Loucy (cell line): ENCODE results near the gene NR2F1-AS1.

ENCODE experiments used
- H2AFZ ChIP-seq: fragments of 200-600 bp; sonication (generic); 2 replicates; pipeline ENCODE4 v1.6.0; 2016; ENCODE audit warnings: antibody characterized with exemption, mild to moderate bottlenecking, low read length, moderate library complexity
- H3F3A ChIP-seq: fragments of 200-600 bp; 2 replicates; pipeline ENCODE4 v1.6.0; 2016; ENCODE audit warnings: antibody characterized with exemption, low read depth, mild to moderate bottlenecking
- H3K27me3 ChIP-seq: fragments of 200-600 bp; sonication (generic); 2 replicates; pipeline ENCODE4 v1.6.1; 2014; ENCODE audit warnings: low read length, mild to moderate bottlenecking; ENCODE audit not compliant: insufficient read depth, poor library complexity, severe bottlenecking
- H3K36me3 ChIP-seq: fragments of 200-600 bp; sonication (generic); 2 replicates; pipeline ENCODE4 v1.6.1; 2016; ENCODE audit warnings: low read length; ENCODE audit not compliant: insufficient read depth
- H3K4me1 ChIP-seq: fragments of 200-600 bp; sonication (generic); 2 replicates; pipeline ENCODE4 v1.5.1; 2014; ENCODE audit warnings: low read length, mild to moderate bottlenecking; ENCODE audit not compliant: insufficient read depth, poor library complexity, severe bottlenecking
- H3K4me2 ChIP-seq: fragments of 200-600 bp; sonication (generic); 2 replicates; pipeline ENCODE4 v1.6.0; 2014; ENCODE audit warnings: antibody characterized with exemption, low read length, low read depth, mild to moderate bottlenecking; ENCODE audit not compliant: poor library complexity, severe bottlenecking
- H3K4me3 ChIP-seq: fragments of 200-600 bp; sonication (generic); 2 replicates; pipeline ENCODE4 v1.5.1; 2014; ENCODE audit warnings: low read length, mild to moderate bottlenecking, mixed read lengths; ENCODE audit not compliant: poor library complexity, severe bottlenecking
- H3K79me2 ChIP-seq: fragments of 200-600 bp; sonication (generic); 2 replicates; pipeline ENCODE4 v1.6.1; 2014; ENCODE audit warnings: low read length; ENCODE audit not compliant: insufficient read depth
- H3K9ac ChIP-seq: fragments of 200-600 bp; sonication (generic); 2 replicates; pipeline ENCODE4 v1.6.0; 2014; ENCODE audit warnings: mild to moderate bottlenecking, low read depth, low read length, moderate library complexity; ENCODE audit not compliant: poor library complexity, severe bottlenecking
- H3K9me2 ChIP-seq: fragments of 200-600 bp; sonication (generic); replicated peaks from 2 replicates; pipeline ENCODE4 v1.6.1; 2016; ENCODE audit warnings: low read depth, low read length, mixed read lengths
- H3K9me3 ChIP-seq: fragments of 200-600 bp; sonication (generic); 2 replicates; pipeline ENCODE4 v1.6.1; 2014; ENCODE audit warnings: mild to moderate bottlenecking, antibody characterized with exemption, low read length, low read depth; ENCODE audit not compliant: insufficient read depth
- H4K20me1 ChIP-seq: fragments of 200-600 bp; sonication (generic); 2 replicates; pipeline ENCODE4 v1.6.0; 2014; ENCODE audit warnings: antibody characterized with exemption, low read length, mild to moderate bottlenecking; ENCODE audit not compliant: insufficient read depth, poor library complexity, severe bottlenecking
- CTCF ChIP-seq: fragments of 200-600 bp; sonication (generic); conservative IDR thresholded peaks from 2 replicates; pipeline ENCODE4 v1.5.1; 2014; ENCODE audit warnings: mild to moderate bottlenecking, antibody characterized with exemption, low read length
- EZH2phosphoT487 ChIP-seq: fragments of 200-600 bp; IDR thresholded peaks from 2 replicates; pipeline ENCODE4 v1.6.1; 2018; ENCODE audit warnings: antibody characterized with exemption, mild to moderate bottlenecking, moderate library complexity, borderline replicate concordance

Gene NR2F1-AS1

GRCh38 chr5:93384026-93384425, 197.0 kb downstream of the NR2F1-AS1 start:
- no peak overlapping the region for H2AFZ ChIP-seq
- H3K4me3 ChIP-seq, result no peak overlapping the region
- no peaks in the 10 kb centered on the region for H3K9me2 ChIP-seq
- no peaks in the 10 kb centered on the region for H3K36me3 ChIP-seq
- no peak overlapping the region for H3K4me2 ChIP-seq
- H3K4me1 ChIP-seq, result no peaks in the 10 kb centered on the region
- H3K9ac ChIP-seq, result no peak overlapping the region
- H3K27me3 ChIP-seq, result no peaks in the 10 kb centered on the region
- no peaks in the 10 kb centered on the region for H4K20me1 ChIP-seq
- TF ChIP-seq EZH2phosphoT487, result no peak
- no peak for TF ChIP-seq CTCF
- no peaks in the 10 kb centered on the region for H3K79me2 ChIP-seq
- H3K9me3 ChIP-seq, result no peaks in the 10 kb centered on the region
- H3F3A ChIP-seq, result no peaks in the 10 kb centered on the region

- no peak overlapping the region for H3K4me2 ChIP-seq
Observed at GRCh38 chr5:93382188-93382825, 198.7 kb downstream of the NR2F1-AS1 start.

DNA sequence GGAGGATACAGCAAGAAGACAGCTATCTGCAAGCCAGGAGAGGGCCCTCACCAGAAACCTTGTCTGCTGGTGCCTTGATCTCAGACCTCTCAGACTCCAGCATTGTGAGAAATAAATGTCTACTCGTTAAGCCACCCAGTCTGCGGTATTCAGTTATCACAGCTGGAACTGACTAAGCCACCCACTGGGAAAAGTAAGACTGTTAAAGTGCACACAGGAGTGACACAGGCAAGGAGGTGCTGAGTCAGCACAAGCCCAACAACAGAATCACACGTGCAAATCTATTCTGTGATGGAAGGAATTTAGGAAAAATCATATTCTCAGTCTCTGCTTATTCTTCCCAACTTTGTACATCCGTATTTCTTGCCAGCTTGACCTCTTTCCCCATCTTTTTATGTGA, 200.0 kb downstream of the NR2F1-AS1 start:
- Histone ChIP-seq H3K9me2 (no peaks in the 10 kb centered on the region), H3K4me2 (no peak overlapping the region), H3K4me1 (no peaks in the 10 kb centered on the region), H3K9ac (no peak overlapping the region), H3K9me3 (no peaks in the 10 kb centered on the region), H3K79me2 (no peaks in the 10 kb centered on the region), H4K20me1 (no peaks in the 10 kb centered on the region), H3K27me3 (no peaks in the 10 kb centered on the region), H3F3A (no peaks in the 10 kb centered on the region), H3K36me3 (no peaks in the 10 kb centered on the region), H3K4me3 (no peak overlapping the region), H2AFZ (no peak overlapping the region)
- TF ChIP-seq CTCF (no peak), EZH2phosphoT487 (no peak)

More at GRCh38 chr5:93382188-93382825, 198.7 kb downstream of the NR2F1-AS1 start:
- no peak overlapping the region for H3K4me3 ChIP-seq
- no peaks in the 10 kb centered on the region for H3F3A ChIP-seq
- no peak overlapping the region for H2AFZ ChIP-seq
- H4K20me1 ChIP-seq, result no peaks in the 10 kb centered on the region
- no peaks in the 10 kb centered on the region for H3K79me2 ChIP-seq
- H3K9me2 ChIP-seq, result no peaks in the 10 kb centered on the region
- no peaks in the 10 kb centered on the region for H3K36me3 ChIP-seq
- H3K27me3 ChIP-seq, result no peaks in the 10 kb centered on the region
- H3K9ac ChIP-seq, result no peak overlapping the region
- no peaks in the 10 kb centered on the region for H3K9me3 ChIP-seq
- no peak for TF ChIP-seq CTCF
- no peak for TF ChIP-seq EZH2phosphoT487
- no peaks in the 10 kb centered on the region for H3K4me1 ChIP-seq
